ENCODE results near the gene FRMD8.

Gene FRMD8

GRCh38 chr11:65396769-65397745, 10.6 kb downstream of the FRMD8 start:
- Histone ChIP-seq H3K79me1 (ENCODE audit: low read length) (peaks cover 2% of the 10 kb centered on the region), H3K23ac (ENCODE audit: low read length) (no peak overlapping the region), H3K4me2 (ENCODE audit: low read length) (no peak overlapping the region), H2BK5ac (ENCODE audit: low read length) (no peak overlapping the region), H4K5ac (ENCODE audit: low read length) (no peak overlapping the region), H3K4ac (ENCODE audit: low read depth, low read length) (no peak overlapping the region), H4K8ac (ENCODE audit: low read depth, low read length) (no peak overlapping the region), H3K27ac (ENCODE audit: low read depth, low read length) (no peak overlapping the region), H2BK120ac (ENCODE audit: low read depth, low read length) (no peak overlapping the region), H3K9ac (ENCODE audit: low read length) (no peak overlapping the region), H3K4me1 (ENCODE audit: control insufficient read depth, low read depth, low read length) (no peaks in the 10 kb centered on the region), H2AK5ac (ENCODE audit: low read length) (no peak overlapping the region), H2BK15ac (replicated peaks; ENCODE audit: low read depth) (no peak overlapping the region), H3K36me3 (ENCODE audit: control insufficient read depth, insufficient read depth, low read length) (peaks cover 9% of the 10 kb centered on the region), H3K79me2 (ENCODE audit: control insufficient read depth, insufficient read depth, low read length) (no peaks in the 10 kb centered on the region), H3K4me3 (ENCODE audit: low read length) (no peak overlapping the region), H3K27me3 (ENCODE audit: insufficient read depth, low read length, poor library complexity) (no peaks in the 10 kb centered on the region), H3K18ac (ENCODE audit: low read length) (no peak overlapping the region), H3K56ac (ENCODE audit: low read length) (no peak overlapping the region)
- no CpG with 5 or more reads among the region's 38 CpGs for WGBS (ENCODE audit: extremely low coverage, insufficient coverage, low lambda C conversion rate)
- DNase-seq: no peak

- H3K4me2 ChIP-seq (ENCODE audit: low read length): no peak overlapping the region
- H3K27me3 ChIP-seq (ENCODE audit: insufficient read depth, low read length, poor library complexity): no peaks in the 10 kb centered on the region
- H3K56ac ChIP-seq (ENCODE audit: low read length): no peak overlapping the region
- H3K79me2 ChIP-seq (ENCODE audit: control insufficient read depth, insufficient read depth, low read length): no peaks in the 10 kb centered on the region
- no peak overlapping the region for H3K4me3 ChIP-seq (ENCODE audit: low read length)
- H3K4ac ChIP-seq (ENCODE audit: low read depth, low read length): no peak overlapping the region
- H3K9ac ChIP-seq (ENCODE audit: low read length): no peak overlapping the region
- no peak overlapping the region for H3K27ac ChIP-seq (ENCODE audit: low read depth, low read length)
- no peak overlapping the region for H2BK120ac ChIP-seq (ENCODE audit: low read depth, low read length)
- H3K18ac ChIP-seq (ENCODE audit: low read length): no peak overlapping the region
- H3K23ac ChIP-seq (ENCODE audit: low read length): no peak overlapping the region
- H3K36me3 ChIP-seq (ENCODE audit: control insufficient read depth, insufficient read depth, low read length): peaks cover 9% of the 10 kb centered on the region
- H2AK5ac ChIP-seq (ENCODE audit: low read length): no peak overlapping the region
- H3K79me1 ChIP-seq (ENCODE audit: low read length): no peaks in the 10 kb centered on the region
- H2BK5ac ChIP-seq (ENCODE audit: low read length): no peak overlapping the region
- H2BK15ac ChIP-seq (replicated peaks; ENCODE audit: low read depth): no peak overlapping the region
- H4K5ac ChIP-seq (ENCODE audit: low read length): no peak overlapping the region
- no peak overlapping the region for H4K8ac ChIP-seq (ENCODE audit: low read depth, low read length)
- DNase-seq: no peak
- no peaks in the 10 kb centered on the region for H3K4me1 ChIP-seq (ENCODE audit: control insufficient read depth, low read depth, low read length)
- no CpG with 5 or more reads among the region's 16 CpGs for WGBS (ENCODE audit: extremely low coverage, insufficient coverage, low lambda C conversion rate)
These were observed 12.0 kb downstream of the FRMD8 start for GRCh38 chr11:65398362-65398910.

- no CpG with 5 or more reads among the region's 13 CpGs for WGBS (ENCODE audit: extremely low coverage, insufficient coverage, low lambda C conversion rate)
- Histone ChIP-seq H3K4me3 (ENCODE audit: low read length) (no peak overlapping the region), H2AK5ac (ENCODE audit: low read length) (no peak overlapping the region), H2BK120ac (ENCODE audit: low read depth, low read length) (no peak overlapping the region), H3K4me1 (ENCODE audit: control insufficient read depth, low read depth, low read length) (no peaks in the 10 kb centered on the region), H3K56ac (ENCODE audit: low read length) (no peak overlapping the region), H3K79me1 (ENCODE audit: low read length) (no peaks in the 10 kb centered on the region), H3K23ac (ENCODE audit: low read length) (no peak overlapping the region), H3K27me3 (ENCODE audit: insufficient read depth, low read length, poor library complexity) (no peaks in the 10 kb centered on the region), H3K27ac (ENCODE audit: low read depth, low read length) (no peak overlapping the region), H3K36me3 (ENCODE audit: control insufficient read depth, insufficient read depth, low read length) (peaks cover 9% of the 10 kb centered on the region), H2BK5ac (ENCODE audit: low read length) (no peak overlapping the region), H2BK15ac (replicated peaks; ENCODE audit: low read depth) (no peak overlapping the region), H4K8ac (ENCODE audit: low read depth, low read length) (no peak overlapping the region), H4K5ac (ENCODE audit: low read length) (no peak overlapping the region), H3K9ac (ENCODE audit: low read length) (no peak overlapping the region), H3K4ac (ENCODE audit: low read depth, low read length) (no peak overlapping the region), H3K79me2 (ENCODE audit: control insufficient read depth, insufficient read depth, low read length) (no peaks in the 10 kb centered on the region), H3K18ac (ENCODE audit: low read length) (no peak overlapping the region), H3K4me2 (ENCODE audit: low read length) (no peak overlapping the region)
- DNase-seq: no peak
These were observed 12.8 kb downstream of the FRMD8 start for GRCh38 chr11:65399249-65399648.

GRCh38 chr11:65399845-65400244, 13.4 kb downstream of the FRMD8 start:
- whole genome bisulfite sequencing (ENCODE audit: extremely low coverage, insufficient coverage, low lambda C conversion rate): no CpG with 5 or more reads among the region's 10 CpGs
- H3K79me2 ChIP-seq (ENCODE audit: control insufficient read depth, insufficient read depth, low read length): no peaks in the 10 kb centered on the region
- H3K56ac ChIP-seq (ENCODE audit: low read length): no peak overlapping the region
- no peaks in the 10 kb centered on the region for H3K4me1 ChIP-seq (ENCODE audit: control insufficient read depth, low read depth, low read length)
- peaks cover 9% of the 10 kb centered on the region for H3K36me3 ChIP-seq (ENCODE audit: control insufficient read depth, insufficient read depth, low read length)
- no peak overlapping the region for H3K23ac ChIP-seq (ENCODE audit: low read length)
- no peak overlapping the region for H3K18ac ChIP-seq (ENCODE audit: low read length)
- H3K27me3 ChIP-seq (ENCODE audit: insufficient read depth, low read length, poor library complexity): no peaks in the 10 kb centered on the region
- no peak overlapping the region for H4K5ac ChIP-seq (ENCODE audit: low read length)
- no peak overlapping the region for H3K27ac ChIP-seq (ENCODE audit: low read depth, low read length)
- no peak overlapping the region for H2AK5ac ChIP-seq (ENCODE audit: low read length)
- no peak overlapping the region for H3K4me3 ChIP-seq (ENCODE audit: low read length)
- H4K8ac ChIP-seq (ENCODE audit: low read depth, low read length): no peak overlapping the region
- no peaks in the 10 kb centered on the region for H3K79me1 ChIP-seq (ENCODE audit: low read length)
- H2BK15ac ChIP-seq (replicated peaks; ENCODE audit: low read depth): no peak overlapping the region
- H2BK120ac ChIP-seq (ENCODE audit: low read depth, low read length): no peak overlapping the region
- DNase-seq: no peak
- H3K4ac ChIP-seq (ENCODE audit: low read depth, low read length): no peak overlapping the region
- H3K9ac ChIP-seq (ENCODE audit: low read length): no peak overlapping the region
- no peak overlapping the region for H2BK5ac ChIP-seq (ENCODE audit: low read length)
- no peak overlapping the region for H3K4me2 ChIP-seq (ENCODE audit: low read length)

- Histone ChIP-seq H3K4me1 (ENCODE audit: control insufficient read depth, low read depth, low read length) (no peaks in the 10 kb centered on the region), H4K5ac (ENCODE audit: low read length) (no peak overlapping the region), H2BK120ac (ENCODE audit: low read depth, low read length) (no peak overlapping the region), H3K4me3 (ENCODE audit: low read length) (no peak overlapping the region), H3K23ac (ENCODE audit: low read length) (no peak overlapping the region), H4K8ac (ENCODE audit: low read depth, low read length) (no peak overlapping the region), H3K4ac (ENCODE audit: low read depth, low read length) (no peak overlapping the region), H3K79me1 (ENCODE audit: low read length) (no peaks in the 10 kb centered on the region), H3K36me3 (ENCODE audit: control insufficient read depth, insufficient read depth, low read length) (peaks cover 12% of the 10 kb centered on the region), H3K4me2 (ENCODE audit: low read length) (no peak overlapping the region), H2AK5ac (ENCODE audit: low read length) (no peak overlapping the region), H3K18ac (ENCODE audit: low read length) (no peak overlapping the region), H3K56ac (ENCODE audit: low read length) (no peak overlapping the region), H2BK5ac (ENCODE audit: low read length) (no peak overlapping the region), H3K27me3 (ENCODE audit: insufficient read depth, low read length, poor library complexity) (no peaks in the 10 kb centered on the region), H3K9ac (ENCODE audit: low read length) (no peak overlapping the region), H3K79me2 (ENCODE audit: control insufficient read depth, insufficient read depth, low read length) (no peaks in the 10 kb centered on the region), H2BK15ac (replicated peaks; ENCODE audit: low read depth) (no peak overlapping the region), H3K27ac (ENCODE audit: low read depth, low read length) (no peak overlapping the region)
- WGBS (ENCODE audit: extremely low coverage, insufficient coverage, low lambda C conversion rate): no CpG with 5 or more reads among the region's 17 CpGs
- no peak for DNase-seq
These were observed 14.1 kb downstream of the FRMD8 start for GRCh38 chr11:65400307-65401072.

Measured in mesendoderm (in vitro differentiated cells).